K562 (cell line): Measurements from ENCODE around the gene GOLGA6B. TPM values are rescaled to one million over a fixed set of nuclear protein-coding genes. Genes with fewer than 3 reads are reported as not detected.
"Not testable (repeated sequence)": the region's sequence is repeated elsewhere in the genome, so short reads cannot be mapped to it uniquely, and the experiment has no call there.

Source experiments
- ATAC-seq: fragments of 200-7000 bp; cut with Tn5 transposase; 3 replicates; pipeline ENCODE4 v1.9.1; 2020; ENCODE audit warnings: moderate library complexity
- BruUV-seq: library from RNA; stranded (reverse); fragments of 400-500 nt; replicated peaks from 2 replicates; lab custom pipeline; 2021; lab: Mats Ljungman, UMichigan
- CTCF ChIA-PET: fragments of 300-600 bp; formaldehyde crosslinking; extraction: SDS; loops from one replicate; lab custom pipeline; 2021; ENCODE audit warnings: low intra/inter-chr PET ratio; lab: Yijun Ruan, JAX
- POLR2A ChIA-PET: fragments of 300-600, 350-650 bp; sonication (Branson Sonifier 250); formaldehyde crosslinking; extraction: SDS; loops from one replicate; lab custom pipeline; 2021; ENCODE audit warnings: antibody characterized with exemption, inconsistent platforms; lab: Yijun Ruan, JAX
- DNase-seq, 4 experiments: peaks; one replicate each; pipeline versions ENCODE4 v3.0.0 to v3.0.0-alpha.2; 2011 to 2018; ENCODE audit warnings: low spot score in 3 of 4, mixed read lengths in 3 of 4; ENCODE audit errors: extremely low read depth in 1 of 4
- FAIRE-seq: peaks from 2 replicates; lab custom pipeline; 2011; peaks lifted over from hg19 to GRCh38; lab: Jason Lieb, UNC
- H2AFZ ChIP-seq: 2 replicates; pipeline ENCODE4 v1.6.0; 2011; ENCODE audit warnings: low read depth, low read length, control low read depth, inconsistent platforms
- H3K27ac ChIP-seq: fragments of 200-600 bp; 3 replicates; pipeline ENCODE4 v1.8.0; 2011; ENCODE audit warnings: low read depth, mild to moderate bottlenecking, control low read depth, inconsistent platforms, low read length, moderate library complexity, mixed read lengths; ENCODE audit errors: extremely low read depth
- H3K27me3 ChIP-seq, 2 experiments: fragments of 300-600 bp in 1 of 2; 2 replicates in 1 of 2; 3 replicates in 1 of 2; pipeline versions ENCODE4 v1.6.0 to v1.8.0; 2011; ENCODE audit warnings: inconsistent platforms in 2 of 2, low read length in 2 of 2, mild to moderate bottlenecking in 1 of 2, mixed read lengths in 1 of 2, moderate library complexity in 1 of 2; ENCODE audit not compliant: control insufficient read depth in 2 of 2, insufficient read depth in 2 of 2
- H3K36me3 ChIP-seq: fragments of 300-600 bp; 3 replicates; pipeline ENCODE4 v1.8.0; 2011; ENCODE audit warnings: mild to moderate bottlenecking, low read length, inconsistent platforms; ENCODE audit not compliant: control insufficient read depth, insufficient read depth
- H3K4me1 ChIP-seq, 2 experiments: fragments of 200-600 bp in 1 of 2; replicated peaks in 1 of 2; 2 replicates in 1 of 2; 3 replicates in 1 of 2; pipeline versions ENCODE4 v1.5.1 to v1.8.0; 2011; ENCODE audit warnings: inconsistent platforms in 2 of 2, low read length in 2 of 2, mild to moderate bottlenecking in 1 of 2, mixed read lengths in 1 of 2, moderate library complexity in 1 of 2; ENCODE audit not compliant: control insufficient read depth in 2 of 2, insufficient read depth in 2 of 2
- H3K4me2 ChIP-seq: 2 replicates; pipeline ENCODE4 v1.6.1; 2011; ENCODE audit warnings: low read length, control low read depth, inconsistent platforms, mixed read lengths; ENCODE audit not compliant: insufficient read depth
- H3K4me3 ChIP-seq: fragments of 200-600 bp; sonication (generic), shearing (Covaris generic); 2 replicates; pipeline ENCODE4 v1.5.1; 2016; ENCODE audit warnings: control low read depth, inconsistent platforms
- H3K79me2 ChIP-seq: fragments of 200-600 bp; 3 replicates; pipeline ENCODE4 v1.8.0; 2011; ENCODE audit warnings: low read length, inconsistent platforms; ENCODE audit not compliant: control insufficient read depth, insufficient read depth
- H3K9ac ChIP-seq, 2 experiments: 2 replicates each; pipeline versions ENCODE4 v1.6.0 to v1.6.1; 2011; ENCODE audit warnings: low read depth in 2 of 2, low read length in 2 of 2, control low read depth in 1 of 2, inconsistent platforms in 1 of 2, mild to moderate bottlenecking in 1 of 2, mixed read lengths in 1 of 2; ENCODE audit not compliant: insufficient read depth in 1 of 2
- H3K9me1 ChIP-seq: one replicate; pipeline ENCODE4 v1.6.0; 2011; ENCODE audit warnings: inconsistent platforms, mild to moderate bottlenecking, low read length, moderate library complexity; ENCODE audit not compliant: control insufficient read depth, insufficient read depth
- H3K9me3 ChIP-seq: replicated peaks from 2 replicates; pipeline ENCODE4 v1.5.1; 2011; ENCODE audit warnings: low read depth, low read length, inconsistent platforms; ENCODE audit not compliant: control insufficient read depth, insufficient read depth
- H4K20me1 ChIP-seq: replicated peaks from 2 replicates; pipeline ENCODE4 v1.6.1; 2011; ENCODE audit warnings: low read length, inconsistent platforms, mixed read lengths; ENCODE audit not compliant: control insufficient read depth, insufficient read depth
- RBM25 ChIP-seq: fragments of 200-400 bp; formaldehyde crosslinking; IDR thresholded peaks from 2 replicates; pipeline ENCODE4 v1.6.1; 2018; ENCODE audit warnings: low read length, low read depth, moderate library complexity; ENCODE audit not compliant: severe bottlenecking
- SAFB2 ChIP-seq: fragments of 200-400 bp; formaldehyde crosslinking; IDR thresholded peaks from 2 replicates; pipeline ENCODE4 v1.6.1; 2018; ENCODE audit warnings: borderline replicate concordance, low read length, low read depth, moderate library complexity; ENCODE audit not compliant: severe bottlenecking
- WGBS: fragments of 100-300 bp; shearing (Covaris generic); methylation state at CpG from one replicate; pipeline ENCODE4 v1.1.6; 2016; ENCODE audit warnings: low coverage, mixed read lengths; ENCODE audit not compliant: insufficient coverage; ENCODE audit errors: missing lambda C conversion rate; 5-methylcytosine and 5-hydroxymethylcytosine counted together
- in situ Hi-C: fragments of 300-500 bp; cut with MboI; formaldehyde crosslinking; loops from 4 replicates; pipeline ENCODE4 v1.15.0; 2018; ENCODE audit warnings: inconsistent platforms, mixed read lengths
- intact Hi-C: fragments of 100-400 bp; cut with micrococcal nuclease; formaldehyde crosslinking; loops from 2 replicates; pipeline ENCODE4 v1.14.2; 2022
- polyA plus RNA-seq, 8 experiments: library from polyadenylated mRNA; depleted of rRNA in 4 of 8; stranded (reverse) in 5 of 8; unstranded in 3 of 8; fragments of >200 nt; fragmentation: Nextera tagmentation in 2 of 8; fragmentation: Illumina TruSeq in 1 of 8; extraction: Ambion mirVana in 2 of 8; extraction: Trizol in 1 of 8; gene quantifications; 2 replicates each; pipeline versions ENCODE4 v1.2.1 to v1.2.3, GENCODE V29; 2011 to 2014; ENCODE audit warnings: inconsistent platforms in 1 of 8, missing spikeins in 1 of 8
- total RNA-seq, 7 experiments: library from RNA; depleted of rRNA in 6 of 7; stranded (reverse); fragments of >200 nt in 6 of 7; fragmentation: Illumina TruSeq in 2 of 7; extraction: Trizol in 2 of 7; gene quantifications; 2 replicates each; pipeline versions ENCODE4 v1.2.1 to v1.2.3, GENCODE V29; 2011 to 2021; ENCODE audit warnings: low replicate concordance in 1 of 7

The GOLGA6B gene
- total and polyA plus RNA-seq, 9 of the 15 experiments (the other 6 are each of a cell fraction or from before 2014, with no cell fraction given): not detected

- no peaks in the 10 kb centered on the region for H3K4me1 ChIP-seq
- peak overlapping the region in 1 of 2 experiments; percentile 26; a peak in 2 of 4 replicates for H3K9ac ChIP-seq
- H3K36me3 ChIP-seq: no peaks in the 10 kb centered on the region
- ChIA-PET POLR2A (no interaction called here), CTCF (no interaction called here)
- H3K9me1 ChIP-seq: no peaks in the 10 kb centered on the region
- no peak overlapping the region for H3K4me3 ChIP-seq
- no peak overlapping the region for H3K4me2 ChIP-seq
- DNase-seq: no peak
- H4K20me1 ChIP-seq: no peaks in the 10 kb centered on the region
- intact Hi-C loops: loop anchor here (10.0 kb wide), 1 partner anchor 65 kb away; no protein-coding TSS in a partner anchor
- H2AFZ ChIP-seq: no peak overlapping the region
- no peak for ATAC-seq
- no TSS peak for BruUV-seq
- no peaks in the 10 kb centered on the region for H3K79me2 ChIP-seq
- in situ Hi-C loops: no loop called here
- H3K27ac ChIP-seq: no peak overlapping the region
- peaks cover 4 to 20% of the 10 kb centered on the region in 2 experiments; a peak in 3 of 5 replicates for H3K27me3 ChIP-seq
- no peaks in the 10 kb centered on the region for H3K9me3 ChIP-seq
- peak; percentile 27 for TF ChIP-seq RBM25
- no peak for TF ChIP-seq SAFB2
- WGBS: 1% methylated on average over 6 of the region's 8 CpGs
- FAIRE-seq: no peak
Measured at GRCh38 chr15:72609862-72610261, 44.6 kb upstream of the GOLGA6B start.

GRCh38 chr15:72612324-72612723, 42.2 kb upstream of the GOLGA6B start:
- H4K20me1 ChIP-seq, H3K36me3 ChIP-seq, H3K9me1 ChIP-seq, POLR2A ChIA-PET, H3K9ac ChIP-seq, H3K4me1 ChIP-seq, ATAC-seq, FAIRE-seq, H3K79me2 ChIP-seq, H3K27ac ChIP-seq, H3K9me3 ChIP-seq, CTCF ChIA-PET, H3K4me2 ChIP-seq, DNase-seq, in situ Hi-C loops, H2AFZ ChIP-seq, BruUV-seq, intact Hi-C loops, H3K4me3 ChIP-seq: not testable (repeated sequence)
- peaks cover 4 to 28% of the 10 kb centered on the region in 2 experiments; a peak in 4 of 5 replicates for H3K27me3 ChIP-seq
- WGBS: 4% methylated on average over 3 of the region's 3 CpGs
